Inflammatory macrophage (primary cell): ENCODE data around the gene FASTKD3.

ENCODE experiments used
- DNase-seq, 2 donors: peaks; one replicate each; pipeline ENCODE4 v3.0.0-alpha.2; 2020 to 2022

FASTKD3 gene

GRCh38 chr5:7881091-7881490, 12.3 kb upstream of the FASTKD3 start:
- DNase-seq: no peak

- DNase-seq: peak; percentile 85 to 94
Observed at GRCh38 chr5:7878381-7878873, 9.6 kb upstream of the FASTKD3 start.

GRCh38 chr5:7877851-7878250, 9.0 kb upstream of the FASTKD3 start:
- DNase-seq: no peak

GRCh38 chr5:7876867-7877266, 8.0 kb upstream of the FASTKD3 start:
- peak in 1 of 2 donors; percentile 61 for DNase-seq

GRCh38 chr5:7875151-7875550, 6.3 kb upstream of the FASTKD3 start:
- no peak for DNase-seq

- DNase-seq: no peak
Observed at GRCh38 chr5:7874639-7875038, 5.8 kb upstream of the FASTKD3 start.

GRCh38 chr5:7873216-7873615, 4.4 kb upstream of the FASTKD3 start:
- DNase-seq: no peak

- DNase-seq: no peak
Observed at GRCh38 chr5:7872517-7873130, 3.8 kb upstream of the FASTKD3 start.

GRCh38 chr5:7871653-7872052, 2.8 kb upstream of the FASTKD3 start:
- DNase-seq: no peak

- peak; percentile 28 to 65 for DNase-seq
Observed at GRCh38 chr5:7869474-7870136, 774 bp upstream of the FASTKD3 start.

GRCh38 chr5:7868427-7868772, 431 bp downstream of the FASTKD3 start:
- no peak for DNase-seq

GRCh38 chr5:7867260-7867659, 1.6 kb downstream of the FASTKD3 start:
- DNase-seq: no peak

- no peak for DNase-seq
Observed at GRCh38 chr5:7866196-7866595, 2.6 kb downstream of the FASTKD3 start.

GRCh38 chr5:7857926-7858632, 10.8 kb downstream of the FASTKD3 start:
- no peak for DNase-seq

- DNase-seq: no peak
Observed at GRCh38 chr5:7857361-7857760, 11.5 kb downstream of the FASTKD3 start.

GRCh38 chr5:7856855-7857254, 12.0 kb downstream of the FASTKD3 start:
- peak in 1 of 2 donors; percentile 41 for DNase-seq

- DNase-seq: no peak
Observed at GRCh38 chr5:7855611-7856010, 13.2 kb downstream of the FASTKD3 start.

- no peak for DNase-seq
Observed at GRCh38 chr5:7852988-7853387, 15.8 kb downstream of the FASTKD3 start.

GRCh38 chr5:7852542-7852941, 16.3 kb downstream of the FASTKD3 start:
- DNase-seq: no peak

GRCh38 chr5:7851617-7852289, 17.1 kb downstream of the FASTKD3 start:
- no peak for DNase-seq

GRCh38 chr5:7851240-7851592, 17.6 kb downstream of the FASTKD3 start:
- no peak for DNase-seq

- DNase-seq: no peak
Observed at GRCh38 chr5:7850395-7851239, 18.2 kb downstream of the FASTKD3 start, which contains the start of gene CFAP90. CFAP90 (minus strand) TSS chr5:7851133; CDS start chr5:7851021, 112 bp downstream.
